Trophoblast cell (in vitro differentiated cells and primary cell): Measurements from ENCODE around the gene CYP26B1.

ENCODE experiments used
- DNase-seq, 2 donors: peaks; one replicate each; pipeline ENCODE4 v3.0.0-alpha.2; 2016
- H2AFZ ChIP-seq: 2 replicates; pipeline ENCODE4 v1.6.1; 2013; ENCODE audit warnings: low read length, moderate library complexity, mild to moderate bottlenecking; ENCODE audit not compliant: insufficient read depth, poor library complexity
- H2AK5ac ChIP-seq: 2 replicates; pipeline ENCODE4 v1.6.1; 2013; ENCODE audit warnings: mild to moderate bottlenecking, low read length
- H2BK120ac ChIP-seq: 2 replicates; pipeline ENCODE4 v1.6.1; 2013; ENCODE audit warnings: low read length, mild to moderate bottlenecking, moderate library complexity; ENCODE audit not compliant: insufficient read depth, poor library complexity
- H2BK12ac ChIP-seq: 2 replicates; pipeline ENCODE4 v1.6.1; 2013; ENCODE audit warnings: mild to moderate bottlenecking, low read length, moderate library complexity
- H2BK5ac ChIP-seq: 2 replicates; pipeline ENCODE4 v1.6.1; 2013; ENCODE audit warnings: low read length, low read depth, moderate library complexity, mild to moderate bottlenecking; ENCODE audit not compliant: poor library complexity
- H3K14ac ChIP-seq: 2 replicates; pipeline ENCODE4 v1.6.1; 2013; ENCODE audit warnings: mild to moderate bottlenecking, low read length
- H3K18ac ChIP-seq: 2 replicates; pipeline ENCODE4 v1.6.1; 2013; ENCODE audit warnings: mild to moderate bottlenecking, low read length
- H3K23ac ChIP-seq: 2 replicates; pipeline ENCODE4 v1.6.1; 2013; ENCODE audit warnings: low read length
- H3K27ac ChIP-seq: 2 replicates; pipeline ENCODE4 v1.5.1; 2013; ENCODE audit warnings: low read depth, mild to moderate bottlenecking, inconsistent platforms, low read length, moderate library complexity
- H3K27me3 ChIP-seq: 2 replicates; pipeline ENCODE4 v1.6.1; 2013; ENCODE audit warnings: inconsistent platforms, mild to moderate bottlenecking, low read length, moderate library complexity; ENCODE audit not compliant: insufficient read depth
- H3K36me3 ChIP-seq, 2 experiments: 1 replicate in 1 of 2; 2 replicates in 1 of 2; pipeline ENCODE4 v1.6.1; 2013; ENCODE audit warnings: low read length in 2 of 2, mild to moderate bottlenecking in 2 of 2, moderate library complexity in 1 of 2; ENCODE audit not compliant: insufficient read depth in 2 of 2, control insufficient read depth in 1 of 2
- H3K4ac ChIP-seq: 2 replicates; pipeline ENCODE4 v1.6.1; 2013; ENCODE audit warnings: low read depth, mild to moderate bottlenecking, low read length, moderate library complexity
- H3K4me1 ChIP-seq, 2 experiments: 1 replicate in 1 of 2; 2 replicates in 1 of 2; pipeline ENCODE4 v1.6.1; 2013; ENCODE audit warnings: low read length in 2 of 2, mild to moderate bottlenecking in 2 of 2, moderate library complexity in 1 of 2; ENCODE audit not compliant: insufficient read depth in 2 of 2, control insufficient read depth in 1 of 2
- H3K4me2 ChIP-seq: 2 replicates; pipeline ENCODE4 v1.6.1; 2013; ENCODE audit warnings: inconsistent platforms, mild to moderate bottlenecking, low read length, moderate library complexity
- H3K4me3 ChIP-seq: 2 replicates; pipeline ENCODE4 v1.5.1; 2013; ENCODE audit warnings: mild to moderate bottlenecking, low read depth, low read length, inconsistent platforms
- H3K79me1 ChIP-seq: one replicate; pipeline ENCODE4 v1.6.1; 2013; ENCODE audit warnings: low read length
- H3K79me2 ChIP-seq: 2 replicates; pipeline ENCODE4 v1.6.1; 2013; ENCODE audit warnings: low read length, mild to moderate bottlenecking; ENCODE audit not compliant: control insufficient read depth, insufficient read depth, poor library complexity
- H3K9ac ChIP-seq: 2 replicates; pipeline ENCODE4 v1.6.1; 2013; ENCODE audit warnings: mild to moderate bottlenecking, low read length
- H3K9me3 ChIP-seq: 2 replicates; pipeline ENCODE4 v1.6.1; 2013; ENCODE audit warnings: low read depth, mild to moderate bottlenecking, control low read depth, inconsistent platforms, low read length; ENCODE audit not compliant: insufficient read depth
- H4K12ac ChIP-seq: 2 replicates; pipeline ENCODE4 v1.6.1; 2013; ENCODE audit warnings: low read depth, mild to moderate bottlenecking, low read length, moderate library complexity
- H4K8ac ChIP-seq: 2 replicates; pipeline ENCODE4 v1.6.1; 2013; ENCODE audit warnings: low read depth, mild to moderate bottlenecking, low read length, moderate library complexity
- H4K91ac ChIP-seq: one replicate; pipeline ENCODE4 v1.6.1; 2013; ENCODE audit warnings: low read depth, mild to moderate bottlenecking, low read length, moderate library complexity
- WGBS: extraction: QIAGEN DNeasy Blood & Tissue Kit; methylation state at CpG from one replicate; pipeline ENCODE4 v1.1.7; 2013; ENCODE audit warnings: missing lambda C conversion rate; ENCODE audit not compliant: insufficient read length, insufficient coverage; ENCODE audit errors: extremely low coverage; 5-methylcytosine and 5-hydroxymethylcytosine counted together

The CYP26B1 gene

GRCh38 chr2:72140621-72140960 is 7.1 kb downstream of the CYP26B1 start:
- H2AK5ac ChIP-seq, result no peak overlapping the region
- H3K79me2 ChIP-seq, result no peaks in the 10 kb centered on the region
- H3K4me3 ChIP-seq, result no peak overlapping the region
- no peaks in the 10 kb centered on the region for H3K36me3 ChIP-seq
- H3K4ac ChIP-seq, result no peak overlapping the region
- no peak overlapping the region for H3K14ac ChIP-seq
- no peak overlapping the region for H2BK12ac ChIP-seq
- H3K4me1 ChIP-seq, result peaks cover 31 to 37% of the 10 kb centered on the region in 2 experiments
- H4K12ac ChIP-seq, result no peak overlapping the region
- H2BK5ac ChIP-seq, result no peak overlapping the region
- H3K9ac ChIP-seq, result no peak overlapping the region
- peaks cover 29% of the 10 kb centered on the region for H3K27me3 ChIP-seq
- no CpG with 5 or more reads among the region's 4 CpGs for WGBS
- no peak overlapping the region for H2AFZ ChIP-seq
- no peak overlapping the region for H4K91ac ChIP-seq
- H3K23ac ChIP-seq, result no peak overlapping the region
- H3K18ac ChIP-seq, result no peak overlapping the region
- no peak overlapping the region for H2BK120ac ChIP-seq
- no peak for DNase-seq
- peaks cover 10% of the 10 kb centered on the region for H3K9me3 ChIP-seq
- H3K79me1 ChIP-seq, result peaks cover 2% of the 10 kb centered on the region
- H3K27ac ChIP-seq, result no peak overlapping the region
- H4K8ac ChIP-seq, result no peak overlapping the region
- H3K4me2 ChIP-seq, result no peak overlapping the region

GRCh38 chr2:72139874-72140620 is 7.6 kb downstream of the CYP26B1 start:
- Histone ChIP-seq H3K4me2 (no peak overlapping the region), H3K79me1 (peaks cover 2% of the 10 kb centered on the region), H3K4me3 (no peak overlapping the region), H2AFZ (no peak overlapping the region), H3K23ac (no peak overlapping the region), H2AK5ac (no peak overlapping the region), H3K9me3 (peaks cover 10% of the 10 kb centered on the region), H4K8ac (no peak overlapping the region), H2BK5ac (no peak overlapping the region), H3K79me2 (no peaks in the 10 kb centered on the region), H3K36me3 (peaks cover 0 to under 1% of the 10 kb centered on the region in 2 experiments), H2BK12ac (no peak overlapping the region), H3K27ac (no peak overlapping the region), H3K9ac (no peak overlapping the region), H3K14ac (no peak overlapping the region), H3K18ac (no peak overlapping the region), H4K91ac (no peak overlapping the region), H3K27me3 (peaks cover 23% of the 10 kb centered on the region), H2BK120ac (no peak overlapping the region), H3K4me1 (peaks cover 28 to 34% of the 10 kb centered on the region in 2 experiments), H4K12ac (no peak overlapping the region), H3K4ac (no peak overlapping the region)
- DNase-seq, result no peak
- WGBS, result no CpG with 5 or more reads among the region's 14 CpGs

- peaks cover 18% of the 10 kb centered on the region for H3K27me3 ChIP-seq
- WGBS, result no CpG with 5 or more reads among the region's 8 CpGs
- no peak overlapping the region for H2BK5ac ChIP-seq
- H3K14ac ChIP-seq, result no peak overlapping the region
- no peaks in the 10 kb centered on the region for H3K79me1 ChIP-seq
- H3K36me3 ChIP-seq, result peaks cover 3 to 6% of the 10 kb centered on the region in 2 experiments
- H4K12ac ChIP-seq, result no peak overlapping the region
- H3K23ac ChIP-seq, result no peak overlapping the region
- H2AK5ac ChIP-seq, result no peak overlapping the region
- no peak overlapping the region for H4K8ac ChIP-seq
- no peak overlapping the region for H3K4me2 ChIP-seq
- H3K27ac ChIP-seq, result no peak overlapping the region
- H2AFZ ChIP-seq, result no peak overlapping the region
- H4K91ac ChIP-seq, result no peak overlapping the region
- no peak overlapping the region for H2BK12ac ChIP-seq
- H3K18ac ChIP-seq, result no peak overlapping the region
- no peak for DNase-seq
- peaks cover 10% of the 10 kb centered on the region for H3K9me3 ChIP-seq
- no peak overlapping the region for H3K4me3 ChIP-seq
- H3K79me2 ChIP-seq, result no peaks in the 10 kb centered on the region
- no peak overlapping the region for H3K4ac ChIP-seq
- H3K9ac ChIP-seq, result no peak overlapping the region
- H3K4me1 ChIP-seq, result peaks cover 26 to 32% of the 10 kb centered on the region in 2 experiments
- H2BK120ac ChIP-seq, result no peak overlapping the region
Observed at GRCh38 chr2:72139471-72139873, 8.2 kb downstream of the CYP26B1 start.

GRCh38 chr2:72138921-72139381 is 8.7 kb downstream of the CYP26B1 start:
- H4K12ac ChIP-seq, result no peak overlapping the region
- H3K9ac ChIP-seq, result no peak overlapping the region
- H2AK5ac ChIP-seq, result no peak overlapping the region
- no peak overlapping the region for H3K4me3 ChIP-seq
- no peak overlapping the region for H2BK120ac ChIP-seq
- peaks cover 9% of the 10 kb centered on the region for H3K9me3 ChIP-seq
- H2BK5ac ChIP-seq, result no peak overlapping the region
- no peak overlapping the region for H3K4me2 ChIP-seq
- H3K4ac ChIP-seq, result no peak overlapping the region
- no peak overlapping the region for H3K23ac ChIP-seq
- no peak overlapping the region for H3K27ac ChIP-seq
- peaks cover 3 to 6% of the 10 kb centered on the region in 2 experiments for H3K36me3 ChIP-seq
- DNase-seq, result no peak
- H3K4me1 ChIP-seq, result peaks cover 23 to 29% of the 10 kb centered on the region in 2 experiments
- no peak overlapping the region for H3K18ac ChIP-seq
- no peaks in the 10 kb centered on the region for H3K79me2 ChIP-seq
- H3K27me3 ChIP-seq, result peaks cover 14% of the 10 kb centered on the region
- no peak overlapping the region for H4K91ac ChIP-seq
- WGBS, result no CpG with 5 or more reads among the region's 14 CpGs
- H3K79me1 ChIP-seq, result no peaks in the 10 kb centered on the region
- no peak overlapping the region for H2AFZ ChIP-seq
- no peak overlapping the region for H2BK12ac ChIP-seq
- no peak overlapping the region for H4K8ac ChIP-seq
- no peak overlapping the region for H3K14ac ChIP-seq
